Retinal pigment epithelial cell (primary cell): ENCODE measurements around the gene LATS2.
"Not testable (repeated sequence)": the region's sequence is repeated elsewhere in the genome, so short reads cannot be mapped to it uniquely, and the experiment has no call there.

Experiments used
- DNase-seq: peaks from one replicate; pipeline ENCODE4 v3.0.0-alpha.2; 2010; ENCODE audit warnings: low read depth
- H3K4me3 ChIP-seq: 2 replicates; pipeline ENCODE4 v1.5.1; 2011; ENCODE audit warnings: mild to moderate bottlenecking, low read length, control low read depth, moderate library complexity
- TF ChIP-seq, protein P1 (sequence below): conservative IDR thresholded peaks from 2 replicates; pipeline ENCODE4 v1.5.1; 2011; ENCODE audit warnings: low read depth, low read length, control low read depth, inconsistent platforms

LATS2 gene

DNA sequence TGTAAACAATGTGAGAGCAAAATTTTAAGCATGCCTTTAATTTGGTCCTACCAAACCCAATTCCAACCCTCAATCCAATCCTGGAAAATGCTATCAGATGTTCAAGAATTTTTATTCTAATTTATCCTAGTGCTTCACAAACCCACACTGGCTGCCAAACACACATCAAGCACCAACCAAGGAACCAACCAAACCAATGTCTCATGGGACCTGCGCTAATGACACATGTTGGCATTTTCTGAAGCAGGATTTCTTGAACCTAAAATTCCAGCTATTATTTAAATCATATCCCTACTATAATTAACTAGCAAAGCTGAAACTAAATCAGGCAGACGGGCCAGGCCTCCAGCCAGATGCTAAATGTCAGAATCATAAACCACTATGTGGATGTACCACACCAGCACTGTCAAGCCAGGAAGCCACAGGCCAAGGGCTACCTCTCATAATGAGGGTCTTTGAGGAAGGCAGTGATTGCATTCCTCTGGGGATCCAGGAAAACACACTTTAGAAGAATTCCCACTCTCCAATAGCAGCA, 5.8 kb downstream of the LATS2 start:
- no peak for DNase-seq
- H3K4me3 ChIP-seq: no peak overlapping the region
- TF ChIP-seq, protein P1, sequence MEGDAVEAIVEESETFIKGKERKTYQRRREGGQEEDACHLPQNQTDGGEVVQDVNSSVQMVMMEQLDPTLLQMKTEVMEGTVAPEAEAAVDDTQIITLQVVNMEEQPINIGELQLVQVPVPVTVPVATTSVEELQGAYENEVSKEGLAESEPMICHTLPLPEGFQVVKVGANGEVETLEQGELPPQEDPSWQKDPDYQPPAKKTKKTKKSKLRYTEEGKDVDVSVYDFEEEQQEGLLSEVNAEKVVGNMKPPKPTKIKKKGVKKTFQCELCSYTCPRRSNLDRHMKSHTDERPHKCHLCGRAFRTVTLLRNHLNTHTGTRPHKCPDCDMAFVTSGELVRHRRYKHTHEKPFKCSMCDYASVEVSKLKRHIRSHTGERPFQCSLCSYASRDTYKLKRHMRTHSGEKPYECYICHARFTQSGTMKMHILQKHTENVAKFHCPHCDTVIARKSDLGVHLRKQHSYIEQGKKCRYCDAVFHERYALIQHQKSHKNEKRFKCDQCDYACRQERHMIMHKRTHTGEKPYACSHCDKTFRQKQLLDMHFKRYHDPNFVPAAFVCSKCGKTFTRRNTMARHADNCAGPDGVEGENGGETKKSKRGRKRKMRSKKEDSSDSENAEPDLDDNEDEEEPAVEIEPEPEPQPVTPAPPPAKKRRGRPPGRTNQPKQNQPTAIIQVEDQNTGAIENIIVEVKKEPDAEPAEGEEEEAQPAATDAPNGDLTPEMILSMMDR: no peak

DNA sequence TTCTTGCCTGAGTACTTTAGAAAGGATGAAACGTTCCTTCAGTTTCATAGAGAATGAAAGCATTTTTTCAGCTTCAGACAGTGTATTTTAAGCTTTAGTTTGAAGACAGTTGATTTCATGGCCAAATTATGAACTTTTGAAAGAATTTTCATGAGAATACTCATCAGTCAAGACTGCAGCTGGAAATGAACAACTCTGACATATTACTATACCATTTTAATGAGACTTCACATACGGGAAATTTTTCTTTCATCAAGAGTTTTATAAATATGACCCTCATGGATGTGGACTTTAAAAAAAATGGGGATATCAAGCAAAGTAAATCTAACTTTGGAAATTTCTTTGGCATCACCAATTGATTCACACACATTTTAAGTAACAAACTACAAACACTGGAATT, 6.4 kb downstream of the LATS2 start:
- no peak overlapping the region for H3K4me3 ChIP-seq
- DNase-seq: no peak
- TF ChIP-seq, protein P1: no peak

DNA sequence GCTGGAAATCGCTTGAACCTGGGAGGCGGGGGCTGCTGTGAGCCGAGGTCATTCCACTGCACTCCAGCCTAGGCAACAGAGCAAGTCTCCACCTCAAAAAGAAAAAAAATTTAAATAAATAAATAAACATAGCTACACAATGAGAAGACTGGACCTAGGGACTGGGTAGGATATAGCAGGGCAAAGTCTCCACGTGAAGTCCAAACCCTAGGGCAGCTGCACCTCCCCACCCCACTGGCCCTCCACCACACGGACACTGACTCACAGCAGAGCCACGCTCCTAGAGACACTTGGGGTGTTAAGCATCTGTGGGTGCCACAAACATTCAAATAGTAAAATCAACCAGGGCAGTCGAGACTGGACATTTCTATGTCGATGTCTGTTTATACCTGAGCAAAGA, 7.1 kb downstream of the LATS2 start:
- TF ChIP-seq, protein P1: no peak
- no peak overlapping the region for H3K4me3 ChIP-seq
- DNase-seq: no peak

DNA sequence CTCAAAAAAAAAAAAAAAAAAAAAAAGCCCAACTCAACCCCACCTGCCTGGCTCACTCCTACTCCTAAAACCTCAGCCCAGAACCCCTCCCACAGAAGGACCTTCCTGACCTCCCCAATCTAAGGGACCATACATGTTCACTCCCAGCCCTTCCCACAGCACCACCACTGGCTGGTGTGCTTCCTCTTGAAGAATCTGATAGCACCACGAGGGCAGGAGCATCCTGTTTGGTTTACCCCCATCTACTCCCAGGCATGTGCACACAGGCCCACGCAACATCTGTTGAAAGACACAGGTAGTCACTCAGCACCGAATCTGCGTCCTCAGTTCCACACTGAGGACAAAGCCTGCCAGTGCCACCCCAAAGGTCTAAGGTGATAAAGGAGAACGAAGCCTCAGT, 8.2 kb downstream of the LATS2 start:
- TF ChIP-seq, protein P1: no peak
- no peak for DNase-seq
- H3K4me3 ChIP-seq: no peak overlapping the region

DNA sequence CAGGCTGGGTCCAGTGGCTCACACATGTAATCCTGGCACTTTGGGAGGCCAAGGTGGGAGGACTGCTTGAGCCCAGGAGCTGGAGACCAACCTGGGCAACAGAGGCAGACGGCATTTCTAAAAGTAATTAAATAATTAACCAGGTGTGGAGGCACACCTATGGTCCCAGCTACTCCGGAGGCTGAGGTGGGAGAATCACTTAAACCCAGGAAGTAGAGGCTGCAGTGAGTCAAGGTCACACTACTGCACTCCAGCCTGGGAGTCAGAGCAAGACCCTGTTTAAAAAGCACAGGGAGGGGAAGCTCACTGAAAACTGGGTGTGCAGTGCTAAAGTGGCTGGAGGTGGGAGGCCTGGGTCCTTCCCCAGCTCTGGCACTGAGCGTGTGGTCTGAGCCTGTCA, 9.7 kb downstream of the LATS2 start:
- no peak overlapping the region for H3K4me3 ChIP-seq
- TF ChIP-seq, protein P1: no peak

DNA sequence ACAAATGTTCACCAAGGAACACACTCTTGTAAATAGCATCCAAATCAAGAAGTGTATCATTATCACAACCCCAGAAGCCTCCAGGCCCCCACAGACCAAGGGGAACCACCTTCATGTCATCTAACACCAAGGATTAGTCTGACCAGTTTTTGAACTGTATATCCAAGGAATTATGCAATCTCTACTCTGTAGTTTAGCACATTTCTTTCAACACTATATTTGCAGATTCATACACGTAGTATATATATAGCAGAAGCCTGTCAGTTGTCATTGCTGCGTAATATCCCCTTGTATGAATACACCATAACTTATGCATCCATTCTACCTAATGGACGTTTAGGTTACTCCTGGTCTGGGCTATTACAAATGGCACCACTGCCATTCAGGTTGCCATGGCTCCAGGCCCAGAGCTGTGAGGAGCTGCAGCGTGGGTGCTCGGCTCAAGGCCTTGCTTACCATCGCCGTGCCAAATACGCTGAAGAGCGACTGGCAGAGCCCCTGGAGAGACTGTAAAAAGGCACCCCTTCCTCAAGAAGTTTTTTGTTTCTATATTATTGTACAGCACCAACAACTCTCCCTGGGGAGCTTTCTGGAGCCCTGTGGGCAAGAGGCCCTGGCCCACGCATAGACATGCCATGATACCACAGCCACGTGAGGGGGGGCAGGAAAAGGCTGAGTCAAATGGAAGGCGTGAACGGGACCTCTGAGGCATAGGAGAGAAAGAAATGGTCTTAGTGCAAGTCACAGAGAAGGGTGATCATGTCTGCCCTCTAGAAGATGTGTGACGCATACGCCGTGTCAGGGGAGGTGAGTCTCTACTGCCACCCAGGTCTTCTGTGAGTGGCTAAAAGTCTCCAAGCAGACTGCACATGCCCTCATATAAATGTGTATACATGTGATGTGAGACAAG, 10.8 kb downstream of the LATS2 start:
- no peak for DNase-seq

More for the DNA sequence above, 9.7 kb downstream of the LATS2 start:
- DNase-seq: no peak

DNA sequence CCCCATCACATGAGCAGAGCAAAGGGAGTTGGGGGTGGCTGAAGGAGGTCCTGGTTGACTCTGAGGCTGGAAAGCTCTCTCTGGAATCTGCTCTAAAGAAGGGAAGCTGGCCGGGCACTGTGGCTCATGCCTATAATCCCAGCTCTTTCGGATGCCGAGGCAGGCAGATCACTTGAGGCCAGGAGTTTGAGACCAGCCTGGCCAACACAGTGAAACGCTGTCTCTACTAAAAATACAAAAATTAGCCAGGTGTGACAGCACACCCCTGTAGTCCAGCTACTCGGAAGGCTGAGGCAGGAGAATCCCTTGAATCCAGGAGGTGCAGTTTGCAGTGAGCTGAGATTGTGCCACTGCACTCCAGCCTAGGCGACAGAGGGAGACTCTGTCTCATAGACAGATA, 11.7 kb downstream of the LATS2 start:
- H3K4me3 ChIP-seq, DNase-seq: not testable (repeated sequence)

More for the DNA sequence above, 10.8 kb downstream of the LATS2 start:
- TF ChIP-seq, protein P1: no peak
- H3K4me3 ChIP-seq: no peak overlapping the region
